ENCODE results near the gene ZNF48.

The ZNF48 gene

GRCh38 chr16:30395155-30395991, at the start of gene ZNF48:
Gene ZNF48, plus strand, starts transcription at chr16:30395420. Its CDS starts 375 bp downstream, at chr16:30395795.
- DNase-seq = peak; percentile 72

DNA sequence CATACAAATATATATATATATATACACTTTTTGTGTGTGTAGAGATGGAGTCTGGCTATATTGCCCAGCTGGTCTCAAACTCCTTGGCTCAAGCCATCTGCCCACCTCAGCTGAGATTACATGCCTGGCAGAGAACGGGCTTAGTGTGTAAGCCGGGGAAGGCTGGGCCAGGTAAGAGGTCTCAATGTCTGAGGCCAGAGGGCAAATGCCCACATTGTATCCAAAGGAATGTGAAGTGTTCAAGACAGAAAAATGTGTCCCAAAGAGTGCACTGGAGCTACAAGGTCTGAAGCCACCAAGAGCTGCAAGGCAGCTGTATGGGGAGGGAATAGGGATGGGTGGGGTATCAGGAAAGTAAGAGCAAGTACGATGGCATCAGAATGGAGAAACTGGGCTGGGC, 48.9 kb upstream of the ZNF48 start:
- no peak for DNase-seq

DNA sequence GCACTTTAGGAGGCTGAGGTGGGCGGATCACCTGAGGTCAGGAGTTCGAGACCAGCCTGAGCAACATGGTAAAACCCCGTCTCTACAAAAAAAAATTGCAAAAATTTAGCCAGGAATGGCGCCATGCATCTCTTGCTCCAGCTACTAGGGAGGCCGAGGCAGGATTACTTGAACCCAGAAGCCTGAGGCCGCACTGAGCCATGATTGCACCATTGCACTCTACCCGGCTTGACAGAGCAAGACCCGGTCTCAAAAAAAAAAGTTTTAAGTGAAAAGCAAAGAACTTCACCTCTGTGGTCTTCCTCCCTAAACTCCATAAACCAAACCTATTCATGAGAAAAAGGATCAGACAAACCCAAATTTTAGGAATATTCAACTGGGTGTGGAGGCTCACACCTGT, 47.1 kb upstream of the ZNF48 start:
- no peak for DNase-seq

- DNase-seq = no peak
Observed at GRCh38 chr16:30348929-30349328, 46.3 kb upstream of the ZNF48 start.

DNA sequence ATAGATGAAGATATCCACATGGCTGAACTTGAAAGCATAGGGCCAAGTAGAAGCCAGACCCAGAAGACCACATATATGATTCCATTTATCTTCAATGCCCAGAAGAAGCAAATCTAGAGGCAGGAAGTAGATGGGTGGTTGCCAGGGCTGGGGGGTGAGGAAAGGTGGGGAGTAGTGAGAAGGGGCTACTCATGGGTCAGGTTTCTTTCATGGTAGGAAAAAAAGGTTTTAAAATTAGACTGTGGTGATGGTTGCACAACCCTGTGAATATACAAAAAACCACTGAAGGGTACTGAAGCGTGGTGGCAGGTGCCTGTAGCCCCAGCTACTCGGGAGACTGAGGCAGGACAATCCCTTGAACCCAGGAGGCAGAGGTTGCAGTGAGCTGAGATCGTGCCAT, 45.5 kb upstream of the ZNF48 start:
- no peak for DNase-seq

GRCh38 chr16:30350134-30350871, 44.9 kb upstream of the ZNF48 start:
- no peak for DNase-seq

DNA sequence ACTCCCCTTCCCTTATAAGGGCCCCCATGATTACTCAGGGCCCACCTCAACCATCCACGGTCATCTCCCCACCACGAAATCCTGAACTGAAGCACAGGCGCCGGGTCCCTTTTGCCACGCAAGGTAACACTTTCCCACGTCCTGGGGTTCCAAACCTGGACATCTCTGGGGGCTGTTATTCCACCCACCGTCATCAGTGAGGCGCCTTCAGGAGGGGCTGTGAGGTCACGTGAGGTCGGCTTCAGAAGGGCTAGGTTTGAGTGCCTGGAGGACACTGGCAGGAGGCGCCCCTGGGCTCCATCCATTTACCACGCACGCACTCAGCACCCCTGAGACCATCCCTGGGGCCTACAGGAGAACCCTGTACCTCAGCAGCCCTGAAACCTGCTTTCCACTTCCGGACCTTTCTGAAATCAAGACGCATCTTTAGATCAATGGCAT, 44.2 kb upstream of the ZNF48 start:
- no peak for DNase-seq

DNA sequence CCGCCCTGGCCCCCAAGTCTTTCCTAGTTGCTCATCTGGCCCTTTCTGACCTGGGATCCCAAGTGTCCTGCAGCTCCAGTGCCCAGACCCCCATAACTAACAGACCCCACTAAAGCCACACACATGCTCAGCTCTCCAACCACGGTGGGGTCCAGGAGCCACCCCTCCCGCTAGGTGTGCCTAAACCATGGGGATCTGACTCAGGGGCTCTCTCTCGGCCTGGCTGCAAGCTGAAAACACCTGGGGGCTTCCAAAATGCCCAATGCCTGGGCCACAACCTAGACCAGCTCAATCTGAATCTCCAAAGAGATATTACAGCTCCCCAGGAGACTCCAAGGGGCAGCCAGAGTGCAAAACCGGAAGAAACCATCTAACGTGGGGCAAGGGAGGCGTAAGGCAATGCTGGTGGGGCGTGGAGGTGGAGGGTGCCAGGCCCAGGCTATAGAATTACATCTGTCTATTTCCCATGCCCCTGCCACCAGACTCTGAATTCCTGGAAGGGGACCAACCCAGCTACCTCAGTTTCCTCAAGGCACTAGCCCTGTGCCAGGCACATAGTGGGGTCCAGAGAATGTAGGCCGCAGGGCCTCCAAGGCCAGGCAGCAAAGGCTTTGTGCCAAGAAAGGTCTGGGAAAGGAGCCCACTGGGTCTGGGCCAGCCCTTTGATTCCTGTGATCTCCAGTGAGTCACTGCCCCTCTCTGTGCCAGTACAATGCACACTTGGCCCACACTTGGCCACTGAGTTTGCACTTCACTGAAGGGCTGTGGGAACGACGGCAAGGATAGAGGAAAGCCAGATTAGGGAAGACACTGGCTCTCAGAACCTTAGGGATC, 43.4 kb upstream of the ZNF48 start:
- DNase-seq = no peak

GRCh38 chr16:30352488-30353401, 42.5 kb upstream of the ZNF48 start:
- DNase-seq = no peak

GRCh38 chr16:30353438-30354129, 41.6 kb upstream of the ZNF48 start:
- DNase-seq = no peak

- no peak for DNase-seq
Observed at GRCh38 chr16:30354423-30355143, 40.6 kb upstream of the ZNF48 start.

DNA sequence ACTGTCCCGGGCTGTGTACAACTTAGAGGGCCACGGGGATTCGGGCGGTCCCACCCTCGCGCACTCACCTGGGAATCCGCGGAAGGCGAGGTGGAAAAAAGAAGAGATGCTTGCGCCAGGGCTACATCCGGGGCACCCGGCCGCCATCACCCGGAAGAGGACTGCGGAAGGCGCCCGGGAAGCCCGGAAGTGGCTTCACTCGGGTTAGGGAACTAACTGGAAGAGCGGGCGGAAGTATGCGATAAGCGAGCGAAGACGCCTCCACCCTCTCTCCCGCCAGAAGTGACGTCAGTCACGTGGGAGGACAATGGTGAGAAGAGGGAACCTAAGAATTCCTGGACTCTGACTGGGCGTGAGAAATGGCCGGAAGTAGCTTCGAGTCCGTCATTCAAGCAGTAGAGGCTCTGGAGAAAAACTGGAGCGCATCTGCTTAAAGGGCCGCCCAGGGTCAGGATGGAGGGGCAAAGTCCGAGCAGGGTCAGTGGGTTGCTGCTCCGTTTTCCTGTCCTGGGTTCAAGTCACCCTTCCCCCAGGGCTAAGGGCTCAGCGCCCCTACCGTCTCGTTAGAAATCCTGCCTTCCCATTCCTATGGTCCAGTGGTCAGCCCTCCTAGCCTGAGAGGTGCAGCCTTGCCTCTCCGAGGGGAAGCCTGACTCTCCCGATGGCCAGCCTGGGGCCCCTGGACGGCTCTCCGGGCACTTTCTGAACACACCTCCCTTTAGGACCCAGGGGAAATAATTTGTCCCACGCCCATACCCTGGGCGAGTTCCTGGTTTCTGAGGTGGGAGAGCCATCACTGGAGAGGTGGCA, 39.9 kb upstream of the ZNF48 start, which contains the start of gene CD2BP2:
Gene CD2BP2 (minus strand): TSS at position 165 of the 810 bp plus-strand sequence. CDS start 627 bp downstream, outside the sequence.
- DNase-seq = peak; percentile 86

DNA sequence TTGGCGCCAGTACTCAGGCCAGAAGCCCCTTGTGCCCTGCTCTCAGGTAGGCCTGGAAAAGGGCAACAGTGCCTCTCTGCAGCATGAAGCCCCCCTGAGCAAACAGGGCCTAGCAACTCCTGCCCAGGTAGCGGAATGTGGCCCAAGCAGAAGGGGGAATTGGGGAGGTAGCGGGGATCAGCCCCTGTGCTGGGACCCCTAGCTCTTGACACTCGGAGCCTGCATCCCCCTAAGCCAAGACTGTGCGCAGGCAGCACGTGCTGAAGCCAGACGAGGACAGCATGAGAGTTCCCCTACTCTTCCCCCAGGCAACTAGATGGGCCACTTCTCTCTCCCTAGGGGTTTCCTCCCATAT, 39.3 kb upstream of the ZNF48 start:
- DNase-seq = no peak

- DNase-seq = no peak
Observed at GRCh38 chr16:30356401-30357084, 38.7 kb upstream of the ZNF48 start.

DNA sequence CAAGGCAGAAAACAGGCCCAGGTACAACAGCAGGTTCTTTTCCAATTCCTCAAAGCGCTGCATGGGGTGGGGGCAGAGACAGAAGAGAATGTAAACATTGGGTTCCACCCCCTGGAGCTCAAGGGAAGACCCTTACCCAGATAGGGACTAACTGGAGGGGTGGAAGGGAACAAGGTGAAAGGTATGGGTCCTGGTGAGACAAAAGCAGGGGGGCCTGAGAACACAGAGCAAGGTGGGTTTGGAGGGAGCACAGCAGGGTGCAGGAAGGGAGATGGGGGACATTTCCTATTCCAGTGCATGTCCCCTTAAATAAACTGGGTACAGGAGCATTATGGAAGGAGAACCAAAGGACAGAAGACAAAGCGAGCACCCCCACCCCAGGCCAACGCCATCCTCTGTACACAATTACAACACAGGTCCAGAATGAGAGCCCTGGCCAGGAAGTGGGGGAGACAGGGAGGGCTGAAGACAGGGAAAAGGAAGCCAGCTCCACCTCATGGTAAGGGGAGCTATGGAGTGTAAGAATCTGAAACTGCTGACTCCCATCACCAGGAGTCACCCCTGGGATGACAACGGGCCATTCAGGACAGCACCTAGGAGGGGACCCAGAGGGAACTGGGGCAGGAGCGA, 38.0 kb upstream of the ZNF48 start:
- DNase-seq = no peak

DNA sequence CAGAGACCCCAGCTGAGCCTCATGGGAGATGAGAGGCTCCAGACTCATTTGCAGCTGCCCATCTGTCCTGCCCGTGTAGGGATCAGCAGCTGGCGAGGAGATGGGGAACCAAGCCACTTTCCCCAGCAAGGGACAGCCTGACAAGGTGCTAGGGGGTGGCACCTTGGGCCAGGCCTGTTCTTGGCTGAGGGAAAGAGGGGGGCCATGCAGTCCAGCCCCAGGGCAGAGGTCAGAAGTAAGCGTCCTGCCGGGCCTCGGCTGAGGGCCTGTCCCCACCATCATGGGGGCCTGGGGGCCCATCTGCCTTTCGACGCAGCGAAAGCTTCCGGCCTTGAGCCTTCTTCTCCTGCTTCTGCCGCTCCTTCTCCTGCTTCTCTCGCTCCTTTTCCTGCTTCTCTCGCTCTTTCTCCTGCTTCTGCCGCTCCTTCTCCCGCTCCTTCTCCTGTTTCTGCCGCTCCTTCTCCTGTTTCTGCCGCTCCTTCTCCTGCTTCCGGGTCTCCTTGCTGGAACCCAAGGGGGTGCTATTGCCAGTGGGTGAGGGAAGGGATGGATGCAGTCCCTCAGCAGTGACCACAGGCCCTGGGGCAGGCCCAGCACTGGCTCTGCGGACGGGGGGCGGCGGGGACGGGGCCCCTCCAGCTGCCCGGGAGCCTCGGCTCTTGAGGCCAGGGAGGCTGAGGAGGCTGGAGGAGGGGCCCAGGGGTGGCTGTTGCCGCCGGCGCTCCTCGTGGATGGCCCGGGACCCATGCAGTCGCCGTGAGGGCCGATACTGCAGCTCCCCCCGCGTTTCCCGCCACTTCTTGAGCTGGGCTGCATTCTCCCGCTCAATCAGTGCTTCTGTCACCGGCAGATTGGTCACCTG, 37.3 kb upstream of the ZNF48 start:
- DNase-seq = no peak

GRCh38 chr16:30358577-30358936, 36.7 kb upstream of the ZNF48 start:
- DNase-seq = no peak

Measured in stimulated activated CD4-positive, alpha-beta T cell treated with anti-CD3 and anti-CD28 coated beads, Interleukin-4, amount 100 ng/mL, for 1 hour (primary cell).